OCI-LY7 (cell line): ENCODE measurements around the gene KDM1B. TPM values are rescaled to one million over a fixed set of nuclear protein-coding genes. Genes with fewer than 3 reads are reported as not detected.

ENCODE experiments used
- small RNA-seq: library from RNA; depleted of rRNA; stranded (forward); fragments of <200 nt; gene quantifications from one replicate; pipeline ENCODE3, GENCODE V24; 2014
- total RNA-seq, 2 experiments: library from RNA; depleted of rRNA in 1 of 2; stranded (reverse); fragments of >200 nt in 1 of 2; shearing (Covaris generic) in 1 of 2; gene quantifications; 2 replicates each; pipeline ENCODE4 v1.2.3, GENCODE V29; 2014 to 2022

Gene KDM1B
- total RNA-seq, 2 experiments from 2014 or later: 37.6 to 56.4 TPM

Small RNA genes lying within 50 kb of the gene (small RNA-seq; reads per million reads assigned to genes)
- not detected for gene RF00019

Other genes with a start within 250 kb of the KDM1B start
- 1.5 and 2.3 TPM in 2 replicates for gene KIF13A, start 167.8 kb upstream of the KDM1B start, total RNA-seq (2014; rRNA removed; shearing (Covaris generic))
- 0.30 TPM in 1 of 2 replicates, not detected in the other for gene KIF13A, start 167.8 kb upstream of the KDM1B start, total RNA-seq (2022)
- gene NHLRC1, start 32.7 kb upstream of the KDM1B start, total RNA-seq (2014; rRNA removed; shearing (Covaris generic)): not detected in 2 replicates
- not detected in 2 replicates for gene NHLRC1, start 32.7 kb upstream of the KDM1B start, total RNA-seq (2022)
- 3.7 and 6.0 TPM in 2 replicates for gene TPMT, start 345 bp upstream of the KDM1B start, total RNA-seq (2014; rRNA removed; shearing (Covaris generic))
- 7.6 and 8.4 TPM in 2 replicates for gene TPMT, start 345 bp upstream of the KDM1B start, total RNA-seq (2022)
- 235 and 462 TPM in 2 replicates for gene DEK, start 109.1 kb downstream of the KDM1B start, total RNA-seq (2014; rRNA removed; shearing (Covaris generic))
- 267 and 309 TPM in 2 replicates for gene DEK, start 109.1 kb downstream of the KDM1B start, total RNA-seq (2022)
- gene RNF144B, start 231.9 kb downstream of the KDM1B start, total RNA-seq (2014; rRNA removed; shearing (Covaris generic)): 83.4 and 87.9 TPM in 2 replicates
- 151 and 154 TPM in 2 replicates for gene RNF144B, start 231.9 kb downstream of the KDM1B start, total RNA-seq (2022)